ENCODE results near the gene ZSCAN1.
A peak's percentile ranks its signal among the peaks of the same experiment; 100 is the strongest.

Gene ZSCAN1, protein sequence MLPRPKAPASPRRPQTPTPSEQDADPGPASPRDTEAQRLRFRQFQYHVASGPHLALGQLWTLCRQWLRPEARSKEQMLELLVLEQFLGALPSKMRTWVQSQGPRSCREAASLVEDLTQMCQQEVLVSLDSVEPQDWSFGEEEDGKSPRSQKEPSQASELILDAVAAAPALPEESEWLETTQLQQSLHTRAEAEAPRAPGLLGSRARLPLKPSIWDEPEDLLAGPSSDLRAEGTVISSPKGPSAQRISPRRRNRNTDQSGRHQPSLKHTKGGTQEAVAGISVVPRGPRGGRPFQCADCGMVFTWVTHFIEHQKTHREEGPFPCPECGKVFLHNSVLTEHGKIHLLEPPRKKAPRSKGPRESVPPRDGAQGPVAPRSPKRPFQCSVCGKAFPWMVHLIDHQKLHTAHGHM

DNA sequence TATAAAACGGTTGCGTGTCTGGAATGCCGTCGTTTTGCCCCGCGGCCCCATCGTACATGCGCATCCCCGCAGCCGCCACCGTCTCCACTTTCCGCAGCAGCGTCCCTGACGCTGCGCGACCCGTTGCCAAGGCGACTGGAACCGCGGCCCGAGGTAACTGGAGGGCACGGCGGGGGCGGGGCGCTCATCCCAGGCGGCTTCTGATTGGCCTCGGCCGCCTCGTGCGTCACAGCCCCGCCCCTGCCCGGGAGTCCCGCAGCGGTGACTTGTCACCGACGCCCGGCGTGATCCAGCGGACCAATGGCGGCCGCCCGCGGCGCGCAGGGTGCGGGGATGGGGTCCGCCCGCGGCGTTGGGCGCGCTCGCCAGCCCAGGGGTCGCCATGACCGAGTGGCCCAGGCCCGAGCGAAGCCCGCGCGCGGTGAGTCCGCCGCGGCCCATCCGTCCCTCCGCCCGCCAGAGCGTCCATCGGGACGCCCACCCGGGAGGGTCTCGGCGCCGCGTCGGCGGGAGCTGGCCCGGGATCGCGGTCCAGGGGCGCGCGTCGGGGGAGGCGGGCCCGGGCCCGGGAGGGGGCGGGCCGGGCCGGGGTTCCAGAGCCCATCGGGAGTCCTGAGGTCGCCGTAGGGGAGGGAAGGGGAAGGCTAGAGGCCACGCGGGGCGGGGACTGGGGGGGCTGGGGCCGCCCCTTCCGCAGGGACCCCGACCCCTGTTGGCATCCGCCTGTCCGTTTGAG is at the start of gene ZSCAN1:
Gene ZSCAN1 (plus strand): TSS at position 285 of the 736 bp plus-strand sequence. CDS start 3,812 bp downstream, outside the sequence.
- Histone ChIP-seq H3K4me3 (peak within 1 kb of the TSS; percentile 66), H3K27ac (no peak within 1 kb of the TSS)
- DNase-seq (ENCODE audit: low spot score): no peak
- TF ChIP-seq, protein P1, sequence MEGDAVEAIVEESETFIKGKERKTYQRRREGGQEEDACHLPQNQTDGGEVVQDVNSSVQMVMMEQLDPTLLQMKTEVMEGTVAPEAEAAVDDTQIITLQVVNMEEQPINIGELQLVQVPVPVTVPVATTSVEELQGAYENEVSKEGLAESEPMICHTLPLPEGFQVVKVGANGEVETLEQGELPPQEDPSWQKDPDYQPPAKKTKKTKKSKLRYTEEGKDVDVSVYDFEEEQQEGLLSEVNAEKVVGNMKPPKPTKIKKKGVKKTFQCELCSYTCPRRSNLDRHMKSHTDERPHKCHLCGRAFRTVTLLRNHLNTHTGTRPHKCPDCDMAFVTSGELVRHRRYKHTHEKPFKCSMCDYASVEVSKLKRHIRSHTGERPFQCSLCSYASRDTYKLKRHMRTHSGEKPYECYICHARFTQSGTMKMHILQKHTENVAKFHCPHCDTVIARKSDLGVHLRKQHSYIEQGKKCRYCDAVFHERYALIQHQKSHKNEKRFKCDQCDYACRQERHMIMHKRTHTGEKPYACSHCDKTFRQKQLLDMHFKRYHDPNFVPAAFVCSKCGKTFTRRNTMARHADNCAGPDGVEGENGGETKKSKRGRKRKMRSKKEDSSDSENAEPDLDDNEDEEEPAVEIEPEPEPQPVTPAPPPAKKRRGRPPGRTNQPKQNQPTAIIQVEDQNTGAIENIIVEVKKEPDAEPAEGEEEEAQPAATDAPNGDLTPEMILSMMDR (IDR thresholded peaks at IDR 0.05): no peak

DNA sequence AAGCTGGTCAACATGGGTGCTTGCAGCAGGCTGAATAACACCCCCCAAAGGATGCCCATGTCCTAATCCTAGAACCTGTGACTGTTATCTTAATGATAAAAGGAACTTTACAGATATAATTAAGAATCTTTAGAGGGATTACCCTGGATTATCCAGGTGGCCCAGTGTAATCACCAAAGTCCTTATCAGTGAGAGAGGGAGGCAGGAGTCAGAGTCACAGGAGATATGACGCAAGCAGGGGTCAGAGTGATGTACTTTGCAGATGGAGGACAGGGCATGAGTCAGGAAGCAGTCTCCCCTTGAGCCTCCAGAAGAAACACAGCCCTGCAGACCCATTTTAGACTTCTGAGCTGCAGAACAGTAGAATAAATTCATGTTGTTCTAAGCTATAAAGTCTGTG is 41.0 kb upstream of the ZSCAN1 start:
- no peak overlapping the region for H3K4me3 ChIP-seq
- no peak overlapping the region for H3K27ac ChIP-seq

DNA sequence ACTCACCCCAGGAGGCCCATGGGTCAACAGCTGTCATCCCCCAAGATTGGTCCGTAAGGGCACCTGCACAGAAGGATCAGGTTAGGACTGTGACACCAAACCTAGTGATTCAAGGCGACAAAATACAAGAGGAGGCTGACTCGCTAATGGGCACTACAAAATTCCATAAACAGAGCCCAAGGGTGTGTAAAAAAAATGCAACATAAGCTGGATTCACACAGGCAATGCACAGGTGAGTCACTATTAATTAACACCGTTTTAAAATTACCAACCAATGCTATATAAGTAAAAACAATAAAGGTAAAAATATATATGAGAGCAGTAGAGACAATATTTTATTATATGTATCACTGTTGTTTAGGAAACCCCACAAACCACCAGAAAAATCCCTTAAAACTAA is 33.1 kb upstream of the ZSCAN1 start:
- TF ChIP-seq, protein P1 (IDR thresholded peaks at IDR 0.05): no peak
- Histone ChIP-seq H3K4me3 (peak overlapping the region; percentile 90), H3K27ac (no peak overlapping the region)
- DNase-seq (ENCODE audit: low spot score): no peak

More for the DNA sequence above, 41.0 kb upstream of the ZSCAN1 start:
- DNase-seq (ENCODE audit: low spot score): no peak
- TF ChIP-seq, protein P1 (IDR thresholded peaks at IDR 0.05): no peak

DNA sequence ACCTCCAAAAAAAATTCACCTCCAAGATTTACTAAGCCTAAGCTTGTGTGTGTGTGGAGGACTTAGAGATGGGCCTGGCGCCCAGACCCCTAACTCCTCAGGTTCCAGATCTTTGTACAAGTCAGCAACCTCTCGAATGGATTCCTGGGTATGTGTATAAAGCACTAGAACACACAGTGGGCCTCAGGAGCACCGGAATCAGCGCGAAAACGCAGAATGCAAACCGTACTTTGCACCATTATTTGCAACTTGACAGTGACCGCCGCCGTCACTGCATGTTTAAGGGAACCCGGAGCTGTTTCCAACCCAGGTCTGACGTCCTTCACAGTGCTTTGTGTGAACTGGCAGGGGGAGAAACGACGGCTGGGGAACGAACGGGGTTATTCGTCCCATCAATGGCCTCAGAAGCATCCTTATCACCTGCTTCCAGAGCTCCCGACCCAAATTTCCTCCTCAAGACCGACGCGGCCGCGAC is 31.9 kb upstream of the ZSCAN1 start:
- Histone ChIP-seq H3K4me3 (peak overlapping the region; percentile 90), H3K27ac (peak overlapping the region; percentile 90 to 92)
- no peak for DNase-seq (ENCODE audit: low spot score)
- TF ChIP-seq, protein P1 (IDR thresholded peaks at IDR 0.05): no peak

DNA sequence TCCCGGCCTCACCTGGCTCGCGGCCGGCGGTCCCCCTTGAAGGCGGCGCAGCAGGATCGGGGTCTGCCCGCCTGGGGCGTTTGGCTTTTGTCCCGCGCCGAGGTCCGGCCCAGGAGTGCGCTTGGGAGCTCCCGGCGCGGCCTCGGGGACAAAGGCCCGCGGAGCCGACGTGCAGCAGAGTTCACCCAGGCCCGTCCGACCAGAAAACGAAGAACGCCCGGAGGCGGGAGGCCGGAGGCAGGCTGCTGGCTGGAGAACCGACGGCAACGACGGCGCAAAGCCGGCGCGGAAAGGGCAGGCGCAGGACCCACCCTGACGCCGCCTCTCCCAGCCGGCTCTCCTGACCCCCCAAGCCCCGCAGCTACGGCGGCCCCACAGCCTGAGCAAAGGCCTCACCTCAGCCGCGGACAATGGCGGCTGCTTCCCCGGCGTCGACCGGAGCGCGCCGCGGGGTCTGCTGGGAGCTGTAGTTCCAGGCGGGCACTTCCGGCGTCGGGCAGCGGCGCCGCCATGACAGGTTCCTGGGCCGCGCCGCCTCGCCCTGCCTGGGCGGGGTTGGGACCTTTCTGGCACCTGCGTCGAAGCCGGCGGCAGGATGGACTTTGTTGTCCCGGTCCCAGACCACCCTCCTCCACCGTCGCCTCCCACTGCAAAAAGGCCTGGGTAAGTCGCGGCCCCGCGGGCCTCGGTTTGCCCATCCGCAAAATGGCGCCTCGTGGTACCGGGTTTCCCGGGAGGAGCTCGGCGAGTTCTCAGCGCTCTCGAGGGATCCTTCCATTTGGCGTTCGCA is 31.2 kb upstream of the ZSCAN1 start, which contains the start of gene ZNF606:
Gene ZNF606 (minus strand): TSS at position 437 of the 790 bp plus-strand sequence. CDS start 1,501 bp downstream, outside the sequence.
- peak; percentile 90 for DNase-seq (ENCODE audit: low spot score)
- Histone ChIP-seq H3K4me3 (peak within 1 kb of the TSS; percentile 90), H3K27ac (peak within 1 kb of the TSS; percentile 90 to 92)
- TF ChIP-seq, protein P1 (IDR thresholded peaks at IDR 0.05): no peak

DNA sequence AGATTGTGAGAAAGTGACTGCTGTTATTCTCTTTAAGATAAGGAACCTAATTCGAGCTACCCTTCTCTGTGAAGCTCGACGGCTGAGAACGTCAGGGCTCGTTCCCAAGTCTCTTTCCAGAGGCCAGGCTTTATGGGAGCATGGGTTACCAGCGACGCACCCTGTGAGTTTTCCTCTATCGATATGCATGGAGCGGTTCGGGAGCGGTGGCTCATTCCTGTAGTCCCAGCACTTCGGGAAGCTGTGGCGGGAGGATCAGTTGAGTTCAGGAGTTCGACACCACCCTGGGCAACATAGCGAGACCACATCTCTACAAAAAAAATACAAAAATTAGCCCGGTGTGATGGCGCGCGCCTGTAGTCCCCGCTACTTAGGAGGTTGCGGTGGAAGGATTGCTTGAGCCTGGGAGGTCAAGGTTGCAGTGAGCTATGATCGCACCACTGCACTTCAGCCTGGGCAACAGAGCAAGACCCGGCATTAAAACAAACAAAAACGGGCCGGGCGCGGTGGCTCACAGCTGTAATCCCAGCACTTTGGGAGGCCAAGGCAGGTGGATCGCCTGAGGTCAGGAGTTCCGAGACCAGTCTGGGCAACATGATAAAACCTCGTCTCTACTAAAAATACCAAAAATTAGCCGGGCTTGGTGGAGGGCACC is 30.5 kb upstream of the ZSCAN1 start:
- TF ChIP-seq, protein P1 (IDR thresholded peaks at IDR 0.05): no peak
- peak overlapping the region; percentile 90 to 92 for H3K27ac ChIP-seq
- peak overlapping the region; percentile 90 for H3K4me3 ChIP-seq
- no peak for DNase-seq (ENCODE audit: low spot score)

All from coronary artery (tissue), 2 donors.